ENCODE data around the gene PVALB.
A peak's percentile ranks its signal among the peaks of the same experiment; 100 is the strongest.

PVALB gene

GRCh38 chr22:36809351-36809750, 7.5 kb downstream of the PVALB start:
- no peak for DNase-seq

- no peak for DNase-seq
These were observed 8.0 kb downstream of the PVALB start for GRCh38 chr22:36808721-36809344.

GRCh38 chr22:36807627-36808026, 9.2 kb downstream of the PVALB start:
- DNase-seq, result no peak

- no peak for DNase-seq
These were observed 10.0 kb downstream of the PVALB start for GRCh38 chr22:36806835-36807234.

- no peak for DNase-seq
These were observed 13.5 kb downstream of the PVALB start for GRCh38 chr22:36803358-36803757.

- no peak for DNase-seq
These were observed 18.2 kb downstream of the PVALB start for GRCh38 chr22:36798674-36799066.

- peak; percentile 63 for DNase-seq
These were observed 18.7 kb downstream of the PVALB start for GRCh38 chr22:36797911-36798673.

GRCh38 chr22:36797374-36797773, 19.5 kb downstream of the PVALB start:
- peak; percentile 66 for DNase-seq

- DNase-seq, result peak; percentile 54
These were observed 20.2 kb downstream of the PVALB start for GRCh38 chr22:36796552-36797175.

- DNase-seq, result no peak
These were observed 21.2 kb downstream of the PVALB start for GRCh38 chr22:36795633-36796032.

- DNase-seq, result no peak
These were observed 26.2 kb downstream of the PVALB start for GRCh38 chr22:36790648-36791047.

- DNase-seq, result no peak
These were observed 29.4 kb downstream of the PVALB start for GRCh38 chr22:36787204-36787988.

- DNase-seq, result no peak
These were observed 33.1 kb downstream of the PVALB start for GRCh38 chr22:36783743-36784142.

GRCh38 chr22:36781656-36782627, 34.9 kb downstream of the PVALB start:
- peak; percentile 93 for DNase-seq

GRCh38 chr22:36778020-36778419, 38.8 kb downstream of the PVALB start:
- DNase-seq, result no peak

- no peak for DNase-seq
These were observed 40.1 kb downstream of the PVALB start for GRCh38 chr22:36776722-36777121.

- peak; percentile 96 for DNase-seq
These were observed 40.7 kb downstream of the PVALB start, which contains the start of gene IFT27 for GRCh38 chr22:36775964-36776669. IFT27 (minus strand) TSS chr22:36776119; CDS start chr22:36775707, 412 bp downstream.

GRCh38 chr22:36775586-36775963, 41.3 kb downstream of the PVALB start:
- DNase-seq, result peak; percentile 57

GRCh38 chr22:36773935-36774334, 42.9 kb downstream of the PVALB start:
- DNase-seq, result no peak

GRCh38 chr22:36772451-36772850, 44.4 kb downstream of the PVALB start:
- no peak for DNase-seq

- no peak for DNase-seq
These were observed 45.3 kb downstream of the PVALB start for GRCh38 chr22:36771356-36772063.
